ENCODE data around the gene CEP63.

GRCh38 chr3:134472831-134473230 lies 13.0 kb upstream of the CEP63 start:
- TF ChIP-seq CTCF (IDR thresholded peaks at IDR 0.05; ENCODE audit: poor library complexity) (no peak), EZH2phosphoT487 (IDR thresholded peaks at IDR 0.05; ENCODE audit: low read depth, severe bottlenecking, unreplicated experiment) (no peak), EZH2 (IDR thresholded peaks at IDR 0.05; ENCODE audit: borderline replicate concordance) (no peak)

All from hepatocyte (in vitro differentiated cells).